ENCODE results near the gene CACNA1D.

The CACNA1D gene

DNA sequence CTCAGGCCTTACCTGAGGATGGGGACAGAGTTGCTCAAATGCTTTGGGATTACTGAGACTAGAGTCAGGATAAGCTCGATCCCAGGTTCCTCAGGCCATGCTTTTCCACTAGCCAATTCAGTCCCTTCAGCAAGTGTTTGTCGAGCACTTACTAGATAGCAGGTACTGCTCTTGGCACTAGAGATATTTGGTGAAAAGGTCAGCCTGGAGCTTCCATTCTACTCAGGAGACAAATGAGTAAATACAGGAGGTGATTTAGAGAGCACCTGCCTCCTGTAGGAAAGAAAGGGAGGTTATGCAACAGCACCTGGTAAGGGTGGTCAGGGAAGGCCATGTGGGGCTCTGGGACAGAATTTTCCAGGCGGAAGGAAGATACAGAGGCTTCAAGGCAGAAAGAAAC lies 99.9 kb downstream of the CACNA1D start:
- no peak for TF ChIP-seq CTCF (IDR thresholded peaks at IDR 0.05)

GRCh38 chr3:53595660-53596059 lies 101.2 kb downstream of the CACNA1D start:
- no peak for TF ChIP-seq CTCF (IDR thresholded peaks at IDR 0.05)

DNA sequence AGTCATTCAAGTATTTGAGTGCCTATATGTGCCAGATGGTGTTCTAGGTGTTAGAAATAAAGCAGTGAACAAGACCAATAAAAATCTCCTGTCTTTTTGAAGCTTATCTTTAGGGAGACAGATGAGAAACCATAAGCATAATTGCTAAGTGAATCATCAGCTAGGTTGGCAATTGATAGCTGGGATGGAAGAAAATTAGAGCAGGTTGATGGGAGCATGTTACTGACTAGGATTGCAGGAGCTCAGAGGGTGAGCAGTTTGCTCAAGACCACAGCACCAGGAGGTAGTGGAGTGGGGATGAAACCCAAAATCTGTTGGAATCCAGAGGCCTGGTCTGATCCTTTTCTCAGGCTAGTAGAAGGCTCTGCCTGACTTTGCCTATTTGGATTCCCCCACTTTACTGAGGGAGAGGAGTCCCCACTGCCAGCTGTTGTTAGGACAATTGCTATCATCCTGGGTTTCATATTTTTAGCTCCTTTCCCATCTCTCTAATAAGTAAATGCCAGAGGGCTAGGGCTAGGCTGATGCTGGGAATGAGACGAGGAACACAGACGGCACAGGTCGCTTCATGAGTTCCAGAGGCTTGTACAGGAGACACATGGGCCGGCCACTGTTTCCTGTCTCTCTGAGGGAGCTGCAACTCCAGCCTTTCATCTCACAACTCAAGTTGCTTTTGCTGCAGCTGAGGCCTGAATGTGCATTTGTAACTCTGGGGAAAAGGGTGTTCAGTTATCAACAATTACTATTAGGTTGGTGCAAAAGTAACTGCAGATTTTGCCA lies 102.9 kb downstream of the CACNA1D start:
- no peak for TF ChIP-seq CTCF (IDR thresholded peaks at IDR 0.05)

- TF ChIP-seq CTCF (IDR thresholded peaks at IDR 0.05): no peak
Observed at GRCh38 chr3:53599771-53600170, 105.4 kb downstream of the CACNA1D start.

GRCh38 chr3:53602866-53603265 lies 108.5 kb downstream of the CACNA1D start:
- no peak for TF ChIP-seq CTCF (IDR thresholded peaks at IDR 0.05)

- no peak for TF ChIP-seq CTCF (IDR thresholded peaks at IDR 0.05)
Observed at GRCh38 chr3:53604232-53604631, 109.8 kb downstream of the CACNA1D start.

DNA sequence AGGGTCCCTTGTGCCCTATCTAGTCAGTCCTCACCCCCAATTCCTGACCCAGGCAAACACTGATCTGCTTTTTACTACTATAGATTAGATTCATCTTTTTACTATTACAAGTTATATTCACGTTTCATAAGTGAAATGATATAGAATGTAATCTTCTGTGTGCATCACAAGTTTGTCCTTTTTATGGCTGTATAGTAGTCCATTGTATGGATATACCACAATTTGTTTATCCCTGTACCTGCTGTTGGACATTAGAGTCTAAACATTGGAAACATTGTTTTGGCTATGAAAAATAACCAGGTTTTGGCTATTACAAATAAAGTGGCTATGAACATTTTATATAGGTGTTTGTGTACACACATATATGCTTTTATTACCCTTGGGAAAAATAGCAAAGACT lies 112.4 kb downstream of the CACNA1D start:
- TF ChIP-seq CTCF (IDR thresholded peaks at IDR 0.05): no peak

- TF ChIP-seq CTCF (IDR thresholded peaks at IDR 0.05): no peak
Observed at GRCh38 chr3:53612508-53612907, 118.1 kb downstream of the CACNA1D start.

Data from LNCAP (cell line).